Measurements from ENCODE around the gene ME3. TPM values are rescaled to one million over a fixed set of nuclear protein-coding genes. Genes with fewer than 3 reads are reported as not detected.
"Not testable (repeated sequence)": the region's sequence is repeated elsewhere in the genome, so short reads cannot be mapped to it uniquely, and the experiment has no call there.

The ME3 gene
- polyA plus RNA-seq, 4 donors, result 29.0 to 36.4 (median 32.3) TPM

DNA sequence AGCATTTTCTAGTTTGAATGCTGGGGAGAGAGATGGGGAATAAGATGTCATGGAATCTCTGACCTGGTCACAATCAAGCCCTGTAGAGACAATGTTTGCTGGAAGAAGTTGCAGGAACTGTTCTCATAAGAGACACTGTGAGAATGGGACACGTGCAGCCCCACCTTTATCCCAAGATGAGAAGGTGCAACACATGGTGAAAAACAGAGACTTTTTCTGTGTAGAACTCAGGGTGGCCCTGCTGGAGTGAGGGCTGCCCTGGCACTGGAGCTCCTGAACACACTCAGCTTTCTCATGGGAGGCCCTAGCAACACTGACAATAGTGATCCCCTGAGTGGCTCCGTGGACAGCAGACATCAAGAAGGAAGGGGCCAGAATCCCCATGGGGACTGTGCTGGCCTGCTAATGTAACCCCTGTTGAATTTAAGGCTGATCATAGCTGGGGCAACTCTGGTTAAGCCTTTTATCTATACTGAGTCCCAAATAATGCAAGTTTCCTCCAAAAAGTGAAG is 106.6 kb downstream of the ME3 start:
- DNase-seq (ENCODE audit: low read depth in 4 of 4, low spot score in 2 of 4), result no peak

GRCh38 chr11:86565388-86565787 is 107.0 kb downstream of the ME3 start:
- DNase-seq (ENCODE audit: low read depth in 4 of 4, low spot score in 2 of 4), result no peak

DNA sequence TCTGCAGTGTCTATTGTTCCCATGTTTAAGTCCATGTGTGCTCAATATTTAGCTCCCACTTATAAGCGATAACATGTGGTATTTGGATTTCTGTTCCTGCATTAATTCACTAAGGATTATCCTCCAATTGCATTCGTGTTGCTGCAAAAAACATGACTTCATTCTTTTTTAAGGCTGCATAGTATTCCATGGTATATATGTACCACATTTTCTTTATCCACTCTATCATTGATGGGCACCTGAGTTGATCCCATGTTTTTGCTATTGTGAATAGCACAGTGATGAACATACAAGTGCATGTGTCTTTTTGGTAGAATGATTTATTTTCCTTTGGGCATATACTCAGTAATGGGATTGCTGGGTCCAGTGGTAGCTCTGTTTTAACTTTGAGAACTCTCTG is 109.6 kb downstream of the ME3 start:
- not testable (repeated sequence) for DNase-seq (ENCODE audit: low read depth in 4 of 4, low spot score in 2 of 4)

- no peak for DNase-seq (ENCODE audit: low read depth in 4 of 4, low spot score in 2 of 4)
These were observed 113.0 kb downstream of the ME3 start for GRCh38 chr11:86559311-86559945.

GRCh38 chr11:86558841-86559240 is 113.6 kb downstream of the ME3 start:
- DNase-seq (ENCODE audit: low read depth in 4 of 4, low spot score in 2 of 4), result no peak

DNA sequence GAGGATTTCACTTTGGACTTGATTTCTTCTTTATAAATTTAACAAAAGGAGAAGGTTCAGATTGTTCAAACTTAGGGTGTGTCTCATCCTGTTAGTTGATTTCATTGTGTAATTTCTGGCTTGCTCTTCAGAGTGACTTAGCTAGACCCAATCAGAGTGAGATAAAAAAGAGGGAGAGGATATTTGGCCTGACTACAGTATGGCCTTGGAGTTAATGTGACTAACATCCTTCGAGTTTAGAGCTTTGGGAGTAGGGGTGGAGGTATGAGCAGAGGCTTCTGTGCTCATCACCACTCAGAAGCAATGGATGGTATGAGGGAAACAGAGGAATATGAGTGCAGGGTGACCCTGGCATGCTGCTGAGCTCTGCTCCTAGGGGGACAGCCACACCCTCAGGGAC is 114.2 kb downstream of the ME3 start:
- DNase-seq (ENCODE audit: low read depth in 4 of 4, low spot score in 2 of 4), result no peak

DNA sequence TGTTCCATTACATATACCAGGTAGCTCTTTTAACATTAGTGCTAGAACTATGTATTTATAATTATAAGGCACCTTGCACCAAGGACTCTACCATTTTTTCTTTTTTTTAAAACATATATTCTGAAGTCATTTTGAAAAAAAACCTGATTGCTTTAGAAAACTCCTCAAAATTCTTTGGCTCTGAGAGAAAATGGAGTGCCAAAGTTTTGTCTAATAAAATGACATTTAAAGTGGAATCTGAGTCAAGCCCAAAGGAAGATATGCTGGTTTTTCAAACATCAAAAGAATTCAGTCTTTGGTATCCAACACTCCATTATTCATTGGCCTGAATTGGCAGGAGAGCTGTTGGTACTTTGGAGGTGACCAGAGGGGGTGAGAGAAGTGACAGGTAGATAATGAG is 116.5 kb downstream of the ME3 start:
- no peak for DNase-seq (ENCODE audit: low read depth in 4 of 4, low spot score in 2 of 4)

DNA sequence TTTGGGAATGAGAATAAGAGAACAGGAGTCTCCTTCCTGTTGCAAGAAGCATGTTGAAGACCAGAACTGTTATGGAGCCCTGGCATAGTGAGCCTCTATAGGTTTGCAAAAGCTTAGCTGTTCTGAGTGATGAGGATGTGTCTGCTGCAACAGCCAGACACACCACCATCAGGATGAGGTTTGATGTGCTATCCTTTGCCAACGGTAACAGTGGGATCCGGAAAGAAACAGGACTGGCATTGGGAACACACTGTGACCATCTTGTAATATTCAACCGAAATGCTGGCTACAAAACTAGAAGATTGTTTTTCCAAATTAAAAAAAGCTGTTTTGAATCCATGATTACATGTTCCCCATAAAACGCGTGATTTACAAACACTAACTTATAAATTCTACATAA is 117.0 kb downstream of the ME3 start:
- DNase-seq (ENCODE audit: low read depth in 4 of 4, low spot score in 2 of 4), result no peak

GRCh38 chr11:86553265-86553664 is 119.2 kb downstream of the ME3 start:
- DNase-seq (ENCODE audit: low read depth in 4 of 4, low spot score in 2 of 4), result no peak

DNA sequence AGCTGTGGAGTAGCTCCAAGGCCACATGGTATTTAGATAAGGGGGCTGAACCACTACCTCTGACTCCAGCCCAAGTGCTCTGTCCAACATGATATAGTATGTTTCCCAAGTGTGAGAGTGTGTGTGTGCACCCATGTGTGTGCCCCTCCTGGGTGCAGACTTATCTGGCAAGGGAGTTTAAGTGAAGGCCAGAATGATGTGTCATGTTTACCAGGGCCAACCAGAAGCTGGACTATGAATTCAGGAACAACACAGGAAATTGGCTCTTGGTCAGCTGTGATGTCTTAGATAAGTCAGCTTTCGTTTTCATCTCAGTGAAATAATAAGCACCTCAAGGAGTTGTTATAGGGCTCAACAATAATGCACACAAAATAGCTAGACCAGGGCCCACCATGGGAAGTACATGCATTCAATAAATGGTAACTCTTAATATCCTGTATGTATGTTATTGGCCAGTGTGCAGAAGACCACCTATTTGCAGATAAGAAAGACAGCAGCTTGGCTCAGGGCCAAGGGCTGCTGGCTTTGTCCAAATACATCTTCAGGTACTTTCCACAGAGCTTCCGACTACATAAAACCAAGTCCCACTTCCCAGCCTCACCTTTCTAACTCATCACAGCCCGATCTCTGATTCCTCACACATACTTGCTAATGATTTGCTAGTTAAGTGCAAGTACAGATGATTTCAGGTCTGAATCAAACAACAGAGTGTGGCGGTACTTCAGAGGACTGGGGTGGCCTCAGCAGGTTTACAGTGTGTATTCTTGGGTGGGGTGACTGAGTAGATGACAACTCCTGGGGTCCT is 120.9 kb downstream of the ME3 start:
- DNase-seq (ENCODE audit: low read depth in 4 of 4, low spot score in 2 of 4), result no peak

DNA sequence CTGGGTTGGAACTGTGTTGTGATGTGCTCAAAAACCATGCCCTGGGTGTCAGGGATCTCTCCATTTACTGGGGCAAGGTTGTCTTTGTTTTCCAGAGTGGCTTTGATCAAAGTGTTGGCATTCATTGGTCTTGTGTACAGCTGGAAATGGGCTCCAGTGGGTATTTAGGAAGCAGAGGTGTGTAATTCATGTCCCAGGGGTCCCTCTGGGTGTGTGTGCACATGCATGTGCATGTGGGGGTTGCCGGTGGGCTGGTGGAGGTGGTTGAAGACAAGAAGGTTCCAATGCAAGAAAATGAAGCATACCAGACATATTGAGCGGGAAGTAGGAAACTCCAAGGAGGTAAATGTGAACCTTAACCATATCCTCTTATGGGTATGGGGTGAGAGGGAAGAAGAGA is 121.7 kb downstream of the ME3 start:
- DNase-seq (ENCODE audit: low read depth in 4 of 4, low spot score in 2 of 4), result no peak

- DNase-seq (ENCODE audit: low read depth in 4 of 4, low spot score in 2 of 4), result no peak
These were observed 124.0 kb downstream of the ME3 start for GRCh38 chr11:86548271-86548917.

GRCh38 chr11:86547727-86548126 is 124.7 kb downstream of the ME3 start:
- no peak for DNase-seq (ENCODE audit: low read depth in 4 of 4, low spot score in 2 of 4)

- DNase-seq (ENCODE audit: low read depth in 4 of 4, low spot score in 2 of 4), result not testable (repeated sequence)
These were observed 131.1 kb downstream of the ME3 start for GRCh38 chr11:86541299-86541698.

GRCh38 chr11:86538223-86538548 is 134.2 kb downstream of the ME3 start:
- DNase-seq (ENCODE audit: low read depth in 4 of 4, low spot score in 2 of 4), result no peak

GRCh38 chr11:86537541-86538222 is 134.7 kb downstream of the ME3 start:
- no peak for DNase-seq (ENCODE audit: low read depth in 4 of 4, low spot score in 2 of 4)

DNA sequence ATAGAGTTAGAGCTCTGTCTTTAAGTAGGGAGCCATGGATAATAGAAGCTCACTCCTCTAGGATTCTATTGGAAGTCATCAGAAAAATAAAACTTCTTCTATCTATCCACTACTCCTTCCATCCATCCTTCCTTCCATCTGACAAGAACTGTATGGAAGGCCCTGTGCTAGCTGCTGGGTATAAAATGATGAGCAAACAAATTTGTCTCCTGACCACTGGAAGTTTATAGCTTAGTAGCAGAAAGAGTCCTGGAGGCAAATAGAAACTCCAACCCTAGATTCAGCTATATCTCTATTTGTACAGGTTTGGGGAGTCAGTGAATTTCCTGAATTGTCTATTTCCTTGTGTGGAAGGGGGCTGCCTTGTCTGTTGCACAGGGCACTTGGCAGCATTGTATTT is 136.6 kb downstream of the ME3 start:
- no peak for DNase-seq (ENCODE audit: low read depth in 4 of 4, low spot score in 2 of 4)

- no peak for DNase-seq (ENCODE audit: low read depth in 4 of 4, low spot score in 2 of 4)
These were observed 147.6 kb downstream of the ME3 start for GRCh38 chr11:86524620-86525352.

DNA sequence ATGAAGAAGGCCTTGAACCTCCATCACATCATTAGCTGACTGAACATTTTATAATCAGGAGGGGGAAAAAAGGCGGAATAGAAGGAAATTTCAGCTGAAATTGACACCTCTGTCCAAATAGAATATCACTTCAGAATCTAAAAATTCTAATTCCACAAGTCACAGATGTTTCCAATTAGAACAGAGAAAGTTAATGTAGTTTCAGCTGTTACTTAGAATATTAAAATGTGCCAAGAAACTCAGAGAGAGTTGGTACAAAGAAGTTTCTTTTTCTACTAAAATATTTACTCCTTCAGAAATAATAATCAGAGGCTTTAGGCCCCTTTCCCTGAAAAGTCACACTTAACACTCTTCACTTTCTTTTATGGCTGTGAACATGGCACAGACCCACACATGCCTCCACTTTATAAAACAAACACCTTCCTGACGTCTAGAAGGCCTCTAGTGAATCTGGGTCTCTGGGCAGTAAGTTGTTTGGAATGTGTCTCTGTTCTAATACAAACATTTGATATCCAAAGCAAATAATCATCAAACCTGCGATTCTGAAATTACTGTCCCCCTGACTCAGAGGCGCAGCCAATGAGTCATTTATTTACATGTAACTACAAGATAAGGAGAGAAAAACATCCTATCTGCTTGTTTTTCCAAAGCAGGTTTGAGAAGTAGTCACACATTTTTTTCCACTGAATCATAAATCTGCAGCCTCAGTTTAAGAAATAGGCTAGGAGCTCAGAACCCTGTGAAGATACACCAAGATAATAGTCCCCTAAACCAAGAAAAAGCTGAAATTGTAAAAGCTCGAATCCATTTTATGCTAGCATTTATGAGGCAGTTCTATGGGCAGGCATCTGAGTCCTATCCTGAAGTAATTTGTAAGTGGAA is 148.4 kb downstream of the ME3 start:
- no peak for DNase-seq (ENCODE audit: low read depth in 4 of 4, low spot score in 2 of 4)
